Caco-2 (cell line): ENCODE measurements around the gene MCFD2. TPM values are rescaled to one million over a fixed set of nuclear protein-coding genes. Genes with fewer than 3 reads are reported as not detected.

Experiments
- BruUV-seq: library from RNA; stranded (reverse); fragments of 400-500 nt; replicated peaks from 2 replicates; lab custom pipeline; 2021; lab: Mats Ljungman, UMichigan
- CTCF ChIA-PET: fragments of 300-600 bp; sonication (Branson Sonifier 250); formaldehyde crosslinking; loops from one replicate; lab custom pipeline; 2022; ENCODE audit warnings: antibody characterized with exemption; lab: Charles Lee
- POLR2A ChIA-PET: fragments of 300-600 bp; sonication (Branson Sonifier 250); formaldehyde crosslinking; loops from one replicate; lab custom pipeline; 2022; ENCODE audit warnings: antibody characterized with exemption; lab: Charles Lee
- DNase-seq, 2 experiments: peaks; one replicate each; pipeline versions ENCODE4 v3.0.0 to v3.0.0-alpha.2; 2020 to 2022
- H3K27me3 ChIP-seq: replicated peaks from 2 replicates; pipeline ENCODE4 v1.6.0; 2011; ENCODE audit warnings: low read length; ENCODE audit not compliant: control insufficient read depth, insufficient read depth
- H3K36me3 ChIP-seq: 2 replicates; pipeline ENCODE4 v1.5.1; 2011; ENCODE audit warnings: low read length; ENCODE audit not compliant: control insufficient read depth, insufficient read depth
- H3K4me1 ChIP-seq: fragments of 250-450 bp; sonication (Bioruptor Pico); 2 replicates; pipeline ENCODE4 v1.5.1; 2020; ENCODE audit warnings: mild to moderate bottlenecking
- H3K4me3 ChIP-seq: 2 replicates; pipeline ENCODE4 v1.5.1; 2011; ENCODE audit warnings: low read depth, mild to moderate bottlenecking, control low read depth, low read length
- H3K9me3 ChIP-seq: fragments of 250-450 bp; sonication (Bioruptor Pico); 2 replicates; pipeline ENCODE4 v1.5.1; 2020; ENCODE audit warnings: mild to moderate bottlenecking, moderate library complexity
- H3K27ac Mint-ChIP-seq: one replicate; pipeline ENCODE4 v1.8.0; 2022; ENCODE audit warnings: mixed read lengths; ENCODE audit not compliant: unreplicated experiment
- H3K27me3 Mint-ChIP-seq: one replicate; pipeline ENCODE4 v1.8.0; 2022; ENCODE audit warnings: mixed read lengths; ENCODE audit not compliant: insufficient read depth, unreplicated experiment
- H3K36me3 Mint-ChIP-seq: one replicate; pipeline ENCODE4 v1.8.0; 2022; ENCODE audit warnings: mild to moderate bottlenecking, mixed read lengths; ENCODE audit not compliant: insufficient read depth, unreplicated experiment
- H3K4me1 Mint-ChIP-seq: one replicate; pipeline ENCODE4 v1.8.0; 2022; ENCODE audit warnings: low read depth, mixed read lengths; ENCODE audit not compliant: unreplicated experiment
- H3K4me3 Mint-ChIP-seq: one replicate; pipeline ENCODE4 v1.8.0; 2022; ENCODE audit warnings: mild to moderate bottlenecking, moderate library complexity, mixed read lengths; ENCODE audit not compliant: unreplicated experiment
- H3K9me3 Mint-ChIP-seq: one replicate; pipeline ENCODE4 v1.8.0; 2022; ENCODE audit warnings: mixed read lengths; ENCODE audit not compliant: unreplicated experiment
- intact Hi-C: fragments of 100-400 bp; cut with micrococcal nuclease; formaldehyde crosslinking; loops from one replicate; pipeline ENCODE4 v1.10.0; 2022; ENCODE audit not compliant: unreplicated experiment
- total RNA-seq: library from RNA; stranded (reverse); gene quantifications from 2 replicates; pipeline ENCODE4 v1.2.3, GENCODE V29; 2022
- TF ChIP-seq, protein P1 (sequence below), 2 experiments: fragments of 200-600 bp in 1 of 2; IDR thresholded peaks; 1 replicate in 1 of 2; 2 replicates in 1 of 2; pipeline versions ENCODE4 v1.5.1 to v1.8.0; 2011 to 2022; ENCODE audit warnings: antibody characterized with exemption in 1 of 2, control low read depth in 1 of 2, inconsistent platforms in 1 of 2, low read depth in 1 of 2, low read length in 1 of 2, mild to moderate bottlenecking in 1 of 2, moderate library complexity in 1 of 2; ENCODE audit not compliant: insufficient read depth in 1 of 2, severe bottlenecking in 1 of 2, unreplicated experiment in 1 of 2

The MCFD2 gene
- total RNA-seq, 1 experiment from 2014 or later, result 156 TPM

DNA sequence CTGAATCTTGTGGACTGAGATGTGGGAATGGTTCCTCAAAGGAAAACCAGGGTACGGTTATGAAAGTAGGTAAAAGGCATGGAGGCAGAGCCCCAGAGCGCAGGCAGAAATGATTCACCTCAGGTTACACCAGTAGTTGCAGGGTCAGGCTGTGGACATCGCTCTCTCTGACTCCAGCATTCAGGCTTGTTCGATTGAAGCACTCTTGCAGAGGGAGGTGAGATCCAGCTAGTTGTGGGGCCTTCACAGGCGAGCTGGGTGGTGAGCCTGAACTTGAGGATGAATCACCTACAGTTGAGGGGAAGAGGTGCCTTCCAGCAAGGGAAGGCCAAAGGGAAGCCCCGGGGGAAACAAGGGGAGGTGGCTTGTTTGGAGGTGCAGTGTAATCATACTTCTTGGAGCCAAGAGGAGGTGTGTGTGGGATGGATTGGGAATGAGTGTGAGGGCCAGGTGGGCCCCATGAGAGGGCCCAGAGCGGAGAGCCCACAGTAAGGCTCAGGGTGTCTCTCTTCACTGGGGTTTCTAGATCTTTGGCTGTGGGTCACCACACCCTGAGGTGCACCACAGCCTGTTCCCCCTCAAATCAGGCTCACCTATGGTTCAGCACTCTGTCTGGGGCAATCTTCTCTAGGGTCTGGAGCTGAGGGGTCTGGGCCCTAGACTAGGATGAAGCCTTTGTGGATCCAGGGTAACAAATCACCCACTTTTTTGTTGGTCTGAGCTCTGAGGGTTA, 48.5 kb upstream of the MCFD2 start:
- Histone ChIP-seq H3K27me3 (no peaks in the 10 kb centered on the region), H3K4me1 (peaks cover 53% of the 10 kb centered on the region), H3K4me3 (no peak overlapping the region), H3K9me3 (no peaks in the 10 kb centered on the region), H3K36me3 (peaks cover 2% of the 10 kb centered on the region; the same call in 1 of the 2 replicates)
- no peak overlapping the region for H3K4me3 Mint-ChIP-seq
- intact Hi-C loops, result loop anchor here (1.0 kb wide), 1 partner anchor 9 kb away; no protein-coding TSS in a partner anchor
- no peak for DNase-seq
- H3K36me3 Mint-ChIP-seq, result peaks cover 52% of the 10 kb centered on the region
- TF ChIP-seq, protein P1, sequence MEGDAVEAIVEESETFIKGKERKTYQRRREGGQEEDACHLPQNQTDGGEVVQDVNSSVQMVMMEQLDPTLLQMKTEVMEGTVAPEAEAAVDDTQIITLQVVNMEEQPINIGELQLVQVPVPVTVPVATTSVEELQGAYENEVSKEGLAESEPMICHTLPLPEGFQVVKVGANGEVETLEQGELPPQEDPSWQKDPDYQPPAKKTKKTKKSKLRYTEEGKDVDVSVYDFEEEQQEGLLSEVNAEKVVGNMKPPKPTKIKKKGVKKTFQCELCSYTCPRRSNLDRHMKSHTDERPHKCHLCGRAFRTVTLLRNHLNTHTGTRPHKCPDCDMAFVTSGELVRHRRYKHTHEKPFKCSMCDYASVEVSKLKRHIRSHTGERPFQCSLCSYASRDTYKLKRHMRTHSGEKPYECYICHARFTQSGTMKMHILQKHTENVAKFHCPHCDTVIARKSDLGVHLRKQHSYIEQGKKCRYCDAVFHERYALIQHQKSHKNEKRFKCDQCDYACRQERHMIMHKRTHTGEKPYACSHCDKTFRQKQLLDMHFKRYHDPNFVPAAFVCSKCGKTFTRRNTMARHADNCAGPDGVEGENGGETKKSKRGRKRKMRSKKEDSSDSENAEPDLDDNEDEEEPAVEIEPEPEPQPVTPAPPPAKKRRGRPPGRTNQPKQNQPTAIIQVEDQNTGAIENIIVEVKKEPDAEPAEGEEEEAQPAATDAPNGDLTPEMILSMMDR (IDR thresholded peaks at IDR 0.05; ENCODE audit: insufficient read depth in 1 of 2, low read depth in 1 of 2, low read length in 1 of 2, severe bottlenecking in 1 of 2, unreplicated experiment in 1 of 2), result no peak
- BruUV-seq, result no TSS peak
- H3K4me1 Mint-ChIP-seq, result peaks cover 39% of the 10 kb centered on the region
- peak overlapping the region; percentile 72 for H3K27ac Mint-ChIP-seq
- ChIA-PET CTCF (interaction anchor here (1.0 kb wide), 1 partner anchor 46 kb away, joined by 4 read pairs; no protein-coding TSS in a partner anchor), POLR2A (no interaction called here)
- no peaks in the 10 kb centered on the region for H3K27me3 Mint-ChIP-seq
- H3K9me3 Mint-ChIP-seq, result no peaks in the 10 kb centered on the region

DNA sequence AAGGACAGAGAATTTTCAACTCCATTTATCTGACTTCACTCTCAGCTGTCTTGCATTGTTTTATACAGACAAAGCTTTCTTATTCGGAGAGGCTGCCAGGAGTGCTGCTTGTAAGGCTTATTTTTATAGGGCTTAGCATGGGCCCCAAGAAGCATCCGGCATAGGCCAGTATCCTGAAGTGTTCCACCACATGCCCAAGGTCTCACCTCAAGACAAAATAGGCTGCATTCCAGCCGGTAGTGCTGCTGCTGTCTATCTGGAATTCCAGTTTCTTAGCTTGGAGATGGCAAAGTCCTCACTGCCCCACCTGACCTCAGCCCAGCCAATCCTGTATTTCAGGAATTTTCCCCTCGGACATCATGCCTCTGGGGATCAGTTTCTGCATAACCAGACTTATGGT, 47.6 kb upstream of the MCFD2 start:
- no TSS peak for BruUV-seq
- peak overlapping the region; percentile 72 for H3K27ac Mint-ChIP-seq
- H3K4me1 Mint-ChIP-seq, result peaks cover 39% of the 10 kb centered on the region
- H3K36me3 Mint-ChIP-seq, result peaks cover 61% of the 10 kb centered on the region
- CTCF ChIA-PET, result interaction anchor here (1.3 kb wide), 1 partner anchor 8 kb away, joined by 3 read pairs; no protein-coding TSS in a partner anchor
- H3K36me3 ChIP-seq, result peaks cover 2% of the 10 kb centered on the region; the same call in 1 of the 2 replicates
- no peak overlapping the region for H3K4me3 ChIP-seq
- H3K27me3 Mint-ChIP-seq, result no peaks in the 10 kb centered on the region
- peak; percentile 70 to 71 for DNase-seq
- TF ChIP-seq, protein P1 (IDR thresholded peaks at IDR 0.05; ENCODE audit: insufficient read depth in 1 of 2, low read depth in 1 of 2, low read length in 1 of 2, severe bottlenecking in 1 of 2, unreplicated experiment in 1 of 2), result no peak
- H3K27me3 ChIP-seq, result no peaks in the 10 kb centered on the region
- no peak overlapping the region for H3K4me3 Mint-ChIP-seq
- no peaks in the 10 kb centered on the region for H3K9me3 Mint-ChIP-seq
- intact Hi-C loops, result loop anchor here (1.0 kb wide), 1 partner anchor 8 kb away; no protein-coding TSS in a partner anchor
- POLR2A ChIA-PET, result no interaction called here
- no peaks in the 10 kb centered on the region for H3K9me3 ChIP-seq
- peaks cover 51% of the 10 kb centered on the region for H3K4me1 ChIP-seq

DNA sequence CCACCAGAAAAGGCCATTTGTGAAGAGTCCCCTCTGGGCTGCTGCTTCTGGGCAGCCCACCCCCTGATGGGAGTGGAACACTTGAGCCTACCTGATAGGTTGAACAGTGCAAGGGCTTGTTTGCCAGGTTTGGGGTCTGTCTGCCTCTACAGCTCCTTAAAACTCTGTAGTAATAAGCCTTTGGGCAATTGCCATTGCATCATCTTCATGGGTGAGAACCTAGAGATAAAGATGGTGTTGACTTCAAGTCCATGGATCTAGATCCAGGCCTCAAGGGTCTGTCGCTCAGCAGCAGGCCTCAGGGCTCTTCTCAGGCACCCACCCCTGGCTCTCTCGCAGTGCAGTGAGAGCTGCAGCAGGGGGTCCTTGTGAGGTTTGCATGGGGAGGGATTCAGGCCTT, 47.1 kb upstream of the MCFD2 start:
- Histone ChIP-seq H3K27me3 (no peaks in the 10 kb centered on the region), H3K4me1 (peaks cover 47% of the 10 kb centered on the region), H3K9me3 (no peaks in the 10 kb centered on the region), H3K36me3 (no peaks in the 10 kb centered on the region; the same call in 1 of the 2 replicates), H3K4me3 (no peak overlapping the region)
- H3K4me1 Mint-ChIP-seq, result peaks cover 34% of the 10 kb centered on the region
- H3K36me3 Mint-ChIP-seq, result peaks cover 65% of the 10 kb centered on the region
- no peak for DNase-seq
- peak overlapping the region; percentile 72 for H3K27ac Mint-ChIP-seq
- intact Hi-C loops, result loop anchor here (1.0 kb wide), 1 partner anchor 7 kb away; no protein-coding TSS in a partner anchor
- no TSS peak for BruUV-seq
- no peak overlapping the region for H3K4me3 Mint-ChIP-seq
- ChIA-PET POLR2A (no interaction called here), CTCF (interaction anchor here (1.3 kb wide), 1 partner anchor 8 kb away, joined by 3 read pairs; no protein-coding TSS in a partner anchor)
- no peaks in the 10 kb centered on the region for H3K27me3 Mint-ChIP-seq
- TF ChIP-seq, protein P1 (IDR thresholded peaks at IDR 0.05; ENCODE audit: insufficient read depth in 1 of 2, low read depth in 1 of 2, low read length in 1 of 2, severe bottlenecking in 1 of 2, unreplicated experiment in 1 of 2), result no peak
- no peaks in the 10 kb centered on the region for H3K9me3 Mint-ChIP-seq
